ENCODE measurements around the gene CRMP1.
"Not testable (repeated sequence)": the region's sequence is repeated elsewhere in the genome, so short reads cannot be mapped to it uniquely, and the experiment has no call there.

Gene CRMP1

DNA sequence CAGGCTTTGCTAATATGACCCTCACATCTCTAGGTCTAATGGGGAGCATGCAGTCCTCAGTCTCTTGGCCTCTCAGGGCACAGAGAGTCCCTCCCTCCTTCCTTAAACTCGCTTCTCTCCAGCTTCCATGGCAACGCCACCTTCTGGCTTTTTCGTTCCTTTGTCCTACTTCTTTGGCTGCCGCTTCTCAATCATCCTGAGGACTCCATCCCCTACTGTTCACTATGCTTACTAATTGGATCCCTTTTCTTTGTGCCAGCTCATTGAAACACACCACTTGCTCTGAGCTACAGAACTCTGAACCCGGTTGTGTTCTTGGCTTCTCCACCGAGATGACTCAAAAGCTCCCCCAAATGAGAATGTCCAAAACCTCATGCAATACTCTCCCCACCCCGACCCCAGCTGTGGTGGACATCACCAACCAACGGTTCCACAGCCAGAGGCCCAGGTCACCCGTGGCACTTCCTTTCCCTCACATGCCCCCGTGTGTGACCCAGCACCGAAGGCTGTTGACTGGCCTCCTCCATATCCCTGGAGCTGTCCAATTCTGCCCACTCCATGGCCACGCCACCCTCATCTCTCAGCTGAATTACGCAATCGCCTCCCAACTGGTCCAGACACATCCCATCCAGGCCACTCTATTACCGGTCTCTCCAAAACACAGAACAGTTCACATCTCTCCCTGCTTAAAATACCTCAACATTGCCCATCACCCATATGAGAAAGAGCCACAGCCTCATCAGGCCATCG is 34.7 kb downstream of the CRMP1 start:
- Histone ChIP-seq H3K9me3 (ENCODE audit: control insufficient read depth, low read length) (no peaks in the 10 kb centered on the region), H3K27me3 (ENCODE audit: control insufficient read depth, insufficient read depth, low read length) (no peaks in the 10 kb centered on the region), H3K4me1 (ENCODE audit: control insufficient read depth, insufficient read depth, low read length) (no peaks in the 10 kb centered on the region), H3K36me3 (ENCODE audit: control insufficient read depth, insufficient read depth, low read length) (no peaks in the 10 kb centered on the region), H3K9ac (ENCODE audit: low read length) (no peak overlapping the region), H3K4me3 (ENCODE audit: low read length) (no peak overlapping the region)

DNA sequence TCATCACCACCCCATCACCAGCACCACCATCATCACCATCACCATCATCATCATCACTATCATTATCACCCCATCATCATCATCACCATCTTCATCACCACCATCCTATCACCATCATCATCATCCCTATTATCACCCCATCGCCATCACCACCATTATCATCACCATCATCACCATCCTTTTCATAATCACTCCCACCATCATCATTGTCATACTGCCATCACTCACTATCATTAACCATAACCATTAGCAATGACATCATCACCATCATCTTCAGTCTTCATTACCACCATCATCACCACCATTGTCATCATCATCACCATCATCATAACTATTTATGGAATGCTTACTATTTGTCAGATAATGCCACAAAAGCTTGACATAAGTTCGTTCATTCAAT is 35.7 kb downstream of the CRMP1 start:
- H3K9me3 ChIP-seq (ENCODE audit: control insufficient read depth, low read length), result no peaks in the 10 kb centered on the region
- H3K27me3 ChIP-seq (ENCODE audit: control insufficient read depth, insufficient read depth, low read length), result no peaks in the 10 kb centered on the region
- H3K9ac ChIP-seq (ENCODE audit: low read length), result no peak overlapping the region
- H3K4me3 ChIP-seq (ENCODE audit: low read length), result no peak overlapping the region
- no peaks in the 10 kb centered on the region for H3K4me1 ChIP-seq (ENCODE audit: control insufficient read depth, insufficient read depth, low read length)
- no peaks in the 10 kb centered on the region for H3K36me3 ChIP-seq (ENCODE audit: control insufficient read depth, insufficient read depth, low read length)

DNA sequence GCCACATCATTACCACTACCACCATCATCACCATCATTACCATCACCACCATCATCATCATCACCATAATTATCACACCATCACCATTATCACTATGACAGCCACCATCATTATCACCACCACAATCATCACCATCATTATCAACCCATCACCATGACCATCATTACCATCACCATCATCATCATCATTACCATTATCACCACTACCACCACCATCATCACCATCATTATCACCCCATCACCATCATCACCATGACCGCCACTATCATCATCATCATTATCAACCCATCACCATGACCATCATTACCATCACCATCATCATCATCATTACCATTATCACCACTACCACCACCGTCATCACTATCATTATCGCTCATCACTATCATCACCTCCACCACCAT is 36.5 kb downstream of the CRMP1 start:
- H3K4me1 ChIP-seq (ENCODE audit: control insufficient read depth, insufficient read depth, low read length); H3K9me3 ChIP-seq (ENCODE audit: control insufficient read depth, low read length); H3K4me3 ChIP-seq (ENCODE audit: low read length); H3K36me3 ChIP-seq (ENCODE audit: control insufficient read depth, insufficient read depth, low read length); H3K27me3 ChIP-seq (ENCODE audit: control insufficient read depth, insufficient read depth, low read length); H3K9ac ChIP-seq (ENCODE audit: low read length): not testable (repeated sequence)

DNA sequence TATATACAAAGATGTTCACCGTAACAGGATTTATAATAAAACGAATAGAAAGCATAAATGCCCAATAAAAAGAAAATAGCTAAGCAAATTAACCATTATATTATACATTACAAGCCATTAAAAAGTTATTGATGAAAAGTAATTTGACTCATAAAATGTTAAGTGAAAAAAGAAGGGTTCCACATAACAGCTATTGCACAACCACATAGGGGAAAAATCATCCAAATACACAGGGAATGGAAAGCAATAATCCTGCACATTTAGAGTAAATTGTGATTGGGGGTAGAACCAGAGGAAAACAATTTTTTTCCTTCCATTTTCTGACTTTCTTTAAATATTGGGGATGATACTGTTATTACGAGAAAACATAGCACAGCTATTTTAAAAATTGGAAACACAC is 38.0 kb downstream of the CRMP1 start:
- H3K9me3 ChIP-seq (ENCODE audit: control insufficient read depth, low read length), result no peaks in the 10 kb centered on the region
- no peaks in the 10 kb centered on the region for H3K27me3 ChIP-seq (ENCODE audit: control insufficient read depth, insufficient read depth, low read length)
- H3K4me1 ChIP-seq (ENCODE audit: control insufficient read depth, insufficient read depth, low read length), result no peaks in the 10 kb centered on the region
- no peak overlapping the region for H3K9ac ChIP-seq (ENCODE audit: low read length)
- H3K4me3 ChIP-seq (ENCODE audit: low read length), result no peak overlapping the region
- no peaks in the 10 kb centered on the region for H3K36me3 ChIP-seq (ENCODE audit: control insufficient read depth, insufficient read depth, low read length)

DNA sequence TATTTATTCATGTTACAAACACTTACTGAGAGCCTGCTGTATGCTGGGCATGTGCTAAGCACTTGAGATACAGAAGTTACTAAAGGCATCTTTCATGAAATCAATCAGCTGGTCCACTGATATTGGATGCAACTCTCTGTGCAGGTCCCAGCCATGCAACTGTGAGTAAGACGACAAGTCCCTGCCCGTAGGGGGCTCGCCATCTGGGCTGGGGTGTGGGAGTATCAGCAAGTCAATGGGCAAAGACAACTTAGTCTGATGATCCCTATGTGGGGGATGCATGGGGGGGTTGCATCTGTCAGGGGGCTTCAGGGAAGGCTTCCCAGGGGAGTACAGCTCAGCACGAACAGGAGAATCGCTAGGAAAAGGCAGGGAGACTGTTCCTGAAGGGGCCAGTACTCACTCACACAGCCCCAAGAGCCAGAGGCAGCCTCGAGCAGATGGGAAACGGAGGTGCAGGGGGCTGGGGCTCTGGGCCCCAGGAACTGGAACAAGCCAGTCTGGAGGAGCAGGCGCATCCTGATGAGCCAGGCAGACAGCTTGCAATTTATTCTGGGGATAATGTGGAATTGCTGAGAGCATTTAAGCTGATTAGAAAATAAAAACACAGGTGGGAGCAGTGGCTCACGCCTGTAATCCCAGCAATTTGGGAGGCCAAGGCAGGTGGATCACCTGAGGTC is 40.2 kb downstream of the CRMP1 start:
- Histone ChIP-seq H3K9me3 (ENCODE audit: control insufficient read depth, low read length) (no peaks in the 10 kb centered on the region), H3K27me3 (ENCODE audit: control insufficient read depth, insufficient read depth, low read length) (no peaks in the 10 kb centered on the region), H3K4me3 (ENCODE audit: low read length) (no peak overlapping the region), H3K9ac (ENCODE audit: low read length) (no peak overlapping the region), H3K36me3 (ENCODE audit: control insufficient read depth, insufficient read depth, low read length) (no peaks in the 10 kb centered on the region), H3K4me1 (ENCODE audit: control insufficient read depth, insufficient read depth, low read length) (no peaks in the 10 kb centered on the region)

DNA sequence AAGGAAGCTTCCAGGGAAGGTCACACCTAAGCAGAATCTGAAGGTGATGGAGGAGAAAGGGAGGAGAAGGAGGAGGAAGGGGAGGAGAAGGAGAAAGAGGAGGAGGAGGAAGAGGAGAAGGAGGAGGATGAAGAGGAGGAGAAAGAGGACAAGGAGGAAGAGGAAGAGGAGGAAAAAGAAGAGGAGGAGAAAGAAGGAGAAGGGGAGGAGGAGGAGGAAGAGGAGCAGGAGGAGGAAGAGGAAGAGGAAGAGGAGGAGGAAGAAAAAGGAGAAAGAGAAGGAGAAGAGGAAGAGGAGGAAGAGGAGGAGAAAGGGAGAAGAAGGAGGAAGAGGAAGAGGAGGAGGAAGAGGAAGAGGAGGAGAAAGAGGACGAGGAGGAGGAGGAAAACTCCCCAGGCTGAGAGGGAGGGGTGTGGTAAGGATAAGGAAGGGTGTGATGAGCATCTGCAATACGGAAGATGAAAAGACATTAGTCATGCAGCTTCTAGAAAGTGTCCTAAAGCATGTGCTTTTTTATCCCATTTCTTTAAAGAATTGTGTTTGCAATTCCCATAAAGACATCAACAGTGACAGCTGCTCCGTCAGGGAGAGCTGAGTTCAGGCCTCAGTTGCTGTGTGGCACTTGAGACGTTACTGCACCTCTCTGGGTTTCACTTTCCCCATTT is 41.1 kb downstream of the CRMP1 start:
- Histone ChIP-seq H3K9ac (ENCODE audit: low read length) (no peak overlapping the region), H3K4me3 (ENCODE audit: low read length) (no peak overlapping the region), H3K9me3 (ENCODE audit: control insufficient read depth, low read length) (no peaks in the 10 kb centered on the region), H3K4me1 (ENCODE audit: control insufficient read depth, insufficient read depth, low read length) (no peaks in the 10 kb centered on the region), H3K36me3 (ENCODE audit: control insufficient read depth, insufficient read depth, low read length) (no peaks in the 10 kb centered on the region), H3K27me3 (ENCODE audit: control insufficient read depth, insufficient read depth, low read length) (no peaks in the 10 kb centered on the region)

DNA sequence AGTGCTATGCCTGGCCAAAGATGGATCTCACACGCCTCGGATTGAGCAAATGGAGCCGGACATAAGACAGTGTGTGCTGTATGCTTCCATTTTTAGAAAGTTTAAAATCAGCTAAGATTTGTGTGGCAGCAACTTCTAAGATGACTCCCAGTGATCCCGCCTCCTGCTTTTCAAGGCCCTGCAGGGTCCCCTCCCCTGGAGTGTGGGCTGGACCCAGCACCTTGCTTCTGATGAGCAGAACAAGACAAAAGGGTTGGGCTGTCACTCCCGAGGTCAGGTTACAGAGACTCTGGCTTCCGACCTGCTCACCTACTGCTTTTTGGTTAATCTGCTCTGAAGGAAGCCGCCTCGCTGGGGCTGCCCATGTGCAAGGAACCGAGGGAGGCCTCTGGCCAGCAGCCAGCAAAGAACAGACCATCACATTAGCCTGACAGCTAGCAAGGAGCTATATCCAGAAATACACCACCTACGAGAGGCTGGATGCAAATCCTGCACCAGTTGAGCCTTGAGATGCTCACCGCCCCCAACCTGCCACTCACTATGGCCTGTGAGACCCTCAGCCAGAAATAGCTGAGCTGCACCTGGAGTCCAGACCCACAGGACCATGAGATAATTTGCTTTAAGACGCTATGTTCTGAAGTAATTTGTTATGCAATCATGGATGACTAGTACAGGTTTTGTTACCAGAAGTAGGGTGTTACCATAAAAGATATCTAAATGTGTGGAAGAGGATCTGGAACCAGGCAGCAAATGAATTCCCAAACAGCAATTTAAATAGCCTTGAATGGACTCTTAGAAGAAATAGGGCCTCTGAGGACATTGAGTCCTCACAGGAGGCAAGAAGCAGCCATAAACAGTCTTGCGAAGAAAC is 47.6 kb downstream of the CRMP1 start:
- Histone ChIP-seq H3K27me3 (ENCODE audit: control insufficient read depth, insufficient read depth, low read length) (no peaks in the 10 kb centered on the region), H3K4me3 (ENCODE audit: low read length) (no peak overlapping the region), H3K4me1 (ENCODE audit: control insufficient read depth, insufficient read depth, low read length) (no peaks in the 10 kb centered on the region), H3K9ac (ENCODE audit: low read length) (no peak overlapping the region), H3K9me3 (ENCODE audit: control insufficient read depth, low read length) (no peaks in the 10 kb centered on the region), H3K36me3 (ENCODE audit: control insufficient read depth, insufficient read depth, low read length) (no peaks in the 10 kb centered on the region)

DNA sequence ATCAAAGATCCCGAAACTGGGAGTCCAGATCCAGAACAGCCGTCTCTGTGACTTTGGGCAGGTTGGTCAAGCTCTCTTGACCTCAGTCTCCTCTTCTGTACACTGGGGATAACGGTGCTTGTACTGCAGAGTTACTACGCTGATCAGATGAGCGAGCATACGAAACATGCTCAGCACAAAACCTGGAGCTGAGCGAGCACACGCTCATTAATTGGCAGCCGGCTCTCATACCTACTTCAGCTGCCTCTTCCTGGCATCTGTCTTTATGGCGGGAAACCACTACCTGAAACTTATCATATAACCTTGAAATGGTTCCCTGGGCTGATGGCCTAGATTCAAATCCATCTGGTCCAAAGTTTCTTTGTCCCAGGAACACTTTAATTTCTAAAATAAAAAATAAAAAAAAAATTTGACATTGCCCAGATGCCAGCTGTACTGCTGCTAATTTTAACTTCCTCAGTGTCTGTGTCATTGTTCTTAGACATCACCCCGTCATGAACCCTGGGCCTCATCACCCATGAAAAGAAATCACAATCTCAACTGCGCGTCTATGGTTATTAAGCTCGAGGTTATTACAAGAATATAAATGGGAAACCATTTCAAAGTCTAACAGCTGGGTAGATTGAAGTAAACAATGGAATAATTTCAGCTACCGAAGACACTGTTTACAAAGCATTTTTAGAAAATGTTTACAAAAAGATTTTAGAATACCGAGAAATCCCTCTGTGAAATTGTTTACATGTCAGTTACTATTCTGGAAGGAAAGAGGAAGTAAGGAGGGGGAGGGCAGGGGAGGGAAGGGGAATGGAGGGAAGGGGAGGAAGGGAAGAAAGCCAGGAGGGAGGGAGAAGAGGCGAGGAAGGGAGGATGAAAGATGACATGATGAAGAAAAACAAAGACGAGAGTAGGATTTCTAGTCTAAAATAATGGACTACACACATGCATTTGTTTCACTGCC is 49.0 kb downstream of the CRMP1 start:
- Histone ChIP-seq H3K36me3 (ENCODE audit: control insufficient read depth, insufficient read depth, low read length) (no peaks in the 10 kb centered on the region), H3K9me3 (ENCODE audit: control insufficient read depth, low read length) (no peaks in the 10 kb centered on the region), H3K4me1 (ENCODE audit: control insufficient read depth, insufficient read depth, low read length) (no peaks in the 10 kb centered on the region), H3K27me3 (ENCODE audit: control insufficient read depth, insufficient read depth, low read length) (no peaks in the 10 kb centered on the region), H3K9ac (ENCODE audit: low read length) (no peak overlapping the region), H3K4me3 (ENCODE audit: low read length) (no peak overlapping the region)

DNA sequence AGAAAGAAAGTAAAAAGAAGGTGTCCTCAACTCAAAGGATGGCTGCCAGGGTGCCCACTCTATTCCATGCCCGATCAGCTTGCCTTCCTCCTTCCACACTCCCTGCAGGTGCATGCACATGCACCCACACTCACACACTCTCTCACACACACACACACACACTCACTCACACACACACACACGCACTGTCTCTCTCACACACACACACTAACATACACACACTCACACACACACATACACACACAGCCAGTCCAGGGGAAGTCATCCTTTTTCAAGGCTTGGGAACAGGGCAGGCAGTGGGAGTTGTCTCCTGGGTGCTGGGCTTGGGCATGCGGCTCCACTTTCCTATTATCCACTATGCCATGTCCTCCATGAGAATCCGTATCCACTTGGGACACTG is 50.4 kb downstream of the CRMP1 start:
- Histone ChIP-seq H3K9ac (ENCODE audit: low read length) (no peak overlapping the region), H3K9me3 (ENCODE audit: control insufficient read depth, low read length) (no peaks in the 10 kb centered on the region), H3K36me3 (ENCODE audit: control insufficient read depth, insufficient read depth, low read length) (no peaks in the 10 kb centered on the region), H3K27me3 (ENCODE audit: control insufficient read depth, insufficient read depth, low read length) (no peaks in the 10 kb centered on the region), H3K4me3 (ENCODE audit: low read length) (no peak overlapping the region), H3K4me1 (ENCODE audit: control insufficient read depth, insufficient read depth, low read length) (no peaks in the 10 kb centered on the region)

DNA sequence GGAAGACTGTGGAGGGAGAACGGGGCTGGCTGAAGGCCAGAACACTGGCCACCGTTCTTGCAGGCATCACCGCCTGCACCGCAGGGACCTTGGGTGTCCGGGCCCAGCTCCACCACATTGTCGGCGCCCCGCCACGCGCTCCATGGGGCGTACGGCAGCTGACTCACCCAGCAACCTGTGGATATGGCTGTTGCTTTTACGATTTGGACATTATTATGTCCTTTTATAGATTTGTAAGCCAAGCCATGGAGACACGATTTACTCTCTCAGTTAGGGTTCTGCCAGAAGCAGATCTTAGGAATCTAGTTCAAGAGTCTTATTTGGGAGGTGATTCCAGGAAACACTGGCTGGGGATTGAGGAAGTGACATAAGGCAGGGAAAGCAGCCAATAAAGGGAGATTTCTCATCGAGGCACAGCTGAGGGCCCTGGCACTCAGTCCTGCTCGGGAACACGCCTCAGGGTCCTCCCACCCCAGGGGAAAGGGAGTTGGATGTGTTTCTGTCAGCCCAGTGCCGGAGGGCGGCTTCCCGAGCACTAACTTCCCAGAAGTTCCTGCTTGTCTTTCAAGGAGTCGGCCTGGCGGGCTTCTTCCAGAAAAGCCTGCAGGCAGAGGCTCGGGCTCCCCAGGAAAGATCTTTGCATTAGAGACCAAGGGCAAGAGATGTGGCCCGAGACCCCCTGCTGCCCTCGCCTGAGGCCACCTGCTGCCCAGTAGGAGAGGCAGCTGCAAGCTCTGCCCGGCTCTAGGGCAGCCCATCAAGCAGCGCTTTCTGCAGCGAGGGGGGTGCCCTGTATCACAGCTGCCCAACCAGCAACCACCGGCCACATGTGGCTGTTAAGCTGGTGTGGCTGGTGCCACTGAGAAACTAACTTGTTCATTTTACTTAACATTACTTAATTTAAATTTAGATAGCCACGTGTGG is 52.9 kb downstream of the CRMP1 start:
- H3K36me3 ChIP-seq (ENCODE audit: control insufficient read depth, insufficient read depth, low read length), result no peaks in the 10 kb centered on the region
- no peaks in the 10 kb centered on the region for H3K4me1 ChIP-seq (ENCODE audit: control insufficient read depth, insufficient read depth, low read length)
- H3K9me3 ChIP-seq (ENCODE audit: control insufficient read depth, low read length), result no peaks in the 10 kb centered on the region
- no peak overlapping the region for H3K4me3 ChIP-seq (ENCODE audit: low read length)
- H3K9ac ChIP-seq (ENCODE audit: low read length), result no peak overlapping the region
- H3K27me3 ChIP-seq (ENCODE audit: control insufficient read depth, insufficient read depth, low read length), result no peaks in the 10 kb centered on the region
